CD1c-positive myeloid dendritic cell (primary cell): Measurements from ENCODE around the gene HMGXB4.
"Not testable (repeated sequence)": the region's sequence is repeated elsewhere in the genome, so short reads cannot be mapped to it uniquely, and the experiment has no call there.

ENCODE experiments used
- DNase-seq: peaks from one replicate; pipeline ENCODE4 v3.0.0-alpha.2; 2016; ENCODE audit errors: extremely low spot score

HMGXB4 gene

DNA sequence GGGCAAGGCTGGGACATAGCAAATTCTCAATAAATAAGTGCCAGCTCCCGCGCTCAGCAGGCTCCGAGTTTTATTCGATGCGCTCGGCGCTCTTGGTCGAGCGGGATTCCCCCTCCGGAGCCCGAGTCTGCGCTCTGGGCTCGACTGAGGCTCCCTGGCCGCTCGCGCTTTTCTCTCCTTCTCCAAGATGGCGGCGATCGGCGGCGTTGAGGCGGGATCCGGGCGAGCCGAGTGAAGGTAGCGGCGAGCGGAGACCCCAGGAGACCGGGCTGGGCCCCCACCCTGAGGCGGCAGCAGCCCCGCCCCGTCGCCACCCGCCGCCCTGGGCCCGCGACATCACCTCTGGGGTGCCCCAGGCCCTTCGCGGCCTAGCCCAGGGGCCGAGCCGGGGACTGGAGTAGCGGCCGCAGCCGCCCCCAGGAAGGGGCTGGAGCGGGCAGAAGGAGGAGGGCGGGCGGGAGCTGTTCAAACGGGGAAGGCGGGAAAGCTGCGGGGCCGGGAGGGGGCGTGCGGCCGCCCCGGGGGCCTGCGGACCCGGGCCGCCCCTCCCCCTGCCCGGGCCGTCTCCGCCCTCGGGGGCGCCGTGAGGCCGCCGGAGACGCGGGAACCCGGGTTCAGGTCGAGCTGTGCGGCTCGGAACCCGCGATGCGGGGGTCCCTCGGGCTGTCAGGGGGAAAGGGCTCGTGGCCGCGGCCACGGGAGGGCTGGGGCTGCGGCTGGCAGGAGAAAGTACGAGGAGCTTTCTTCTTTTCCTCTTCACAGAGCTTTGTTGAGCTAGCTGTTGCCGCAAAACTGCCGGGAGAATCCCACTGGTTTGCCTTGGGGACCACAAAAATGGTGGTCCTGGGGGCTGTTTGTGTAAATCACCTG, at the start of gene HMGXB4:
TSS of gene HMGXB4 (plus strand) at position 173 of the 870 bp plus-strand sequence. CDS start 4,898 bp downstream, outside the sequence.
- peak; percentile 93 for DNase-seq

GRCh38 chr22:35208003-35208402, 49.3 kb upstream of the HMGXB4 start:
- DNase-seq, result no peak

DNA sequence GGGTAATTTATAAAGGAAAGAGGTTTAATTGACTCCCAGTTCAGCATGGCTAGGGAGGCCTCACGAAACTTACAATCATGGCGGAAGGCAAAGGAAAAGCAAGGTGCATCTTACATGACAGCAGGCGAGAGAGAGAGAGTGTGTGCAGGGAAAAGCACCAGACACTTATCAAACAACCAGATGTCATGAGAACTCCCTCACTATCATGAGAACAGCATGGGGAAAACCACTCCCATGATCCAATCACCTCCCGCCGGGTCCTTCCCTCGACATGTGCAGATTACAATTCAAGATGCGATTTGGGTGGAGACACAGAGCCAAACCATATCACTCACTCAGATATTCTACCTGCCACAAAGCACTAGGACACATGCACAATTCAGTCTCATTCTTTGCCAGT, 48.1 kb upstream of the HMGXB4 start:
- no peak for DNase-seq

DNA sequence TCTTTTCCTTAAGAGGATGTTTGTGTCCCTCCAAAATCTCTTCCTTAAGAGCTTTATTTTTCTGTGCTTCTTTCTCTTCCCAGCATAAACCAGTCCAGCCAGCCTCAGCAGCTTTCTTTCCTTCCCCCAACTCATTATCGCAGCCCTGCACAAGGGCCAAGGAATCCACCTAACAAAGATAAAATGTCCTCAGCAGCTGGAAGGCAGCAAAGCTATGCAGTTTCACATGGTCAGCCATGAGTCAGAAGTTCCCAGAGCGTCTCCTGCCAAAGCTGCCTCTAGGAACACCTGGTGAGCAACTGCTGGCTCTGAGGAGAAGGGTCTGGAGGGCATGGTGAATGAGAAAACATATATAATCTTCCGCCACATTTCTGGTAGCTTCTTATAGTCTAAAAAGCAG, 45.3 kb upstream of the HMGXB4 start:
- no peak for DNase-seq

DNA sequence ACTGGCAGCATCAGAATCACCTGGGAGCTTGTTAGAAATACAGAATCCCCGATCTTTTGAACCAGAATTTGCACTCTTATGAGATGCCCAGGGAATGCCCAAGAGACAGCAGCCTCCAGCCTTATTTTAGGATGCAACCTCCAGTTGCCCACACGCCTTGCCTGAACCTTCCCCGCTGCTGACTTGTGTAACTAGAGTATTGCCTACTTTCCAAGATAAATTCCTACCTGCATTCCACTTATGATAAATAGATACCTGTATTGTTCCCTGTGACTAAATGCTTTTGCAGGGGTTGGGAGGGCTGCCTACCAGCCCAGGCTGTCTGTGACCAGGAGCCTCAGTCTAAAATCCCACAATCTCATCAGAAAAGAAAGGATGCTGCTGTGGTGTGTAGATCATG, 44.3 kb upstream of the HMGXB4 start:
- DNase-seq, result no peak

DNA sequence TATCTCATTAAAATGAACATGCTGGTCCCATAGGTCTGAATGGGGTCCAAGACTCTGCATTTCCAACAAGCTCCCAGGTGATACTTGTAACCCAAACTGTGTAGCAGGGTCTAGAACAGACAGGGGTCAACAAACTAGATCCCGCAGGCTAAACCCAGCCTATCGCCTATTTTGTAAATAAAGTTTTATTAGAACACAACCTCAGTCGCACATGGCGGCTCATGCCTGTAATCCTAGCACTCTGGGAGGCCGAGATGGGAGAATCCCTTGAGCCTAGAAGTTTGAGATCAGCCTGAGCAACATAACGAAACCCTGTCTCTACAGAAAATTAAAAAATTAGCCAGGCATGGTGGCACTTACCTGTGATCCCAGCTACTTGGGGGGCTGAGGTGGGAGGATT, 42.3 kb upstream of the HMGXB4 start:
- no peak for DNase-seq

DNA sequence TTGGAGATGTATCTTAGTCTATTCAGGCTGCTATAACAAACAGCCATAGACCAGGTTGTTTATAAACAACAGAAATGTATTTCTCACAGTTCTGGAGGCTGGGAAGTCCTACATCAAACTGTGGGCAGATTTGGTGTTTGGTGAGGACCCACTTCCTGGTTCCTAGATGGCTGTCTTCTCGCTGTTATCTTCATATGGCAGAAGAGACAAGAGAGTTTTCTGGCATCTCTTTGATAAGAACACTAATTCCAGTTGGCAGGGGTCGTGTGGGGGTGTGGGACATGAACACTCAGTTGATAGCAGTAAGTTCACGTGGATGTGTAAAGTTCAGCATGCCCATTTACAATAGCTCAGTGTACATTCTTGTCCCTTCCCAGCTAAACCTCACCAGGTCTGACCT, 41.3 kb upstream of the HMGXB4 start:
- no peak for DNase-seq

GRCh38 chr22:35217527-35217926, 39.8 kb upstream of the HMGXB4 start:
- DNase-seq, result no peak

GRCh38 chr22:35218079-35218478, 39.2 kb upstream of the HMGXB4 start:
- no peak for DNase-seq

DNA sequence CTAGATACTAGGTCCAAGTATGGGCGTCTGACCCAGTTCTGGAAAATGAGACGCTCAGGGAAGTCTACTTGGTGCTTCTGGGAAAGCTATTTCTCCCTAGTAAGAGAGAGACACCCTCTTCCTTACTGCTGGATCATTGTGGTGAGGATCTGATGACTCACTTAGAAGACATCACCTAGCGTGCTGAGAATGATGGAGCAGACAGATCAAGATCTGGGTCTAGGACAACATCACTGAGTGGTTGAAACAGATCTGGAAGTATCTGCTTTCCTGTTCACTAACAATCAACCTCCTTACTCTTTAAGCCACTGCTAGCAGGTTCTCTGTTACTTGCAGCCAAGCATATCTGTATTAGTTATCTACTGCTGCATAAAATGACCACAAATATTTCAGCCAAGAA, 38.3 kb upstream of the HMGXB4 start:
- DNase-seq, result no peak

DNA sequence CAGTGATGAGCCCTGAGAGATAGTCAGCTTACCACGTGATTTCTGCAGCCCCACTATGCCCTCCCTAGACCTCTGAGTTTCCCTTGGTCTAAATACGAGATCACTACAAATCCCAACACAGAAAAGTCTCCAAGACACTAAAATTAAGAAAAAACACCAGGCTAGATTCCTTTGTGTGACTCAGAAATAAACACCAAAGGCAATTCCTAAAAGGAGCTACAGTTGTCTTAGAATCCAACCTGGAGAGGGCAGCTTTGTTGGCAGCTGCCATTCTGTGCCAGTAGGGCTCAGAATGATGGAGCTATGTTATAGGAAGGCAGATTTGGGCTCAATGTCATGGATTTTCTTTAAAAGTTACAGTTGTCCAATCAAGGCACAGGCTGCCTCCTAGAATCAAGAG, 37.1 kb upstream of the HMGXB4 start:
- no peak for DNase-seq

DNA sequence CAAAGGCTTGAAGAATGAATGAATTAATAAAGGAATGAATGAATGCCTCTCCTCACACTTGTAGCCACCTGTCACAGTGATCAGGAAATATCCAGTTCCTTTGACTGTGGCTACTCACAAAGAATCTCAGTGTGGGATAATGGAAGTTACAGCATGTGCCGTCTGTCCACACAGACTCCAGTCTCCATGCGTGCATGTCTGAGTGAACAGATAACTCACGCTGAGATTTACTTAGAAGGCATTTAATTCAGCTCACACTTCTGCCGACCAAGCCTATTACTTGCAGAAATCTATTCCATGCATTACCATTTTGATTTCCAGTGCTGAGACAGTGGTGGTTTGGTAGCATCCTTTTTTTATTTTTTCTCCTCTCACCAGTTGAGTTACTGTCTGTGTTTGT, 32.3 kb upstream of the HMGXB4 start:
- DNase-seq, result no peak

- no peak for DNase-seq
Observed at GRCh38 chr22:35226958-35227647, 30.2 kb upstream of the HMGXB4 start.

DNA sequence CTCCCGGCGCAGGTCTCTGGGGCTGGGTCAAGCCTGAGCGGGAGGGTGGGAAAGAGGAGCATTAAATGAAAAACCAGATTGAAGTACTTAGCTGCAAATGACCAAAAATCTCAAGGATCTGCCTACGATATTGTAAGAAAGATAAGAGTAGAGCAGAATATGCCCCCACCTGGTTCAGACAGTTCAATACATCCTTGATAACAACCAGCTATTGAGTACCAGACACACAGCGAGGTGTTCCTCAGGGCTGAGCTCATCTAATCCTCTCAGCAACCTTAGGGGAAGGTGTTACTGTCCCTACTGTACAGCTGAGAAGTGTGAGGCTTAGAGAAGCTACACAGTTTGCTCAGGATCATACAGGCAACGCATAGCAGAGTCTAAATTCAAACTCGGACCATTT, 27.4 kb upstream of the HMGXB4 start:
- DNase-seq, result no peak

DNA sequence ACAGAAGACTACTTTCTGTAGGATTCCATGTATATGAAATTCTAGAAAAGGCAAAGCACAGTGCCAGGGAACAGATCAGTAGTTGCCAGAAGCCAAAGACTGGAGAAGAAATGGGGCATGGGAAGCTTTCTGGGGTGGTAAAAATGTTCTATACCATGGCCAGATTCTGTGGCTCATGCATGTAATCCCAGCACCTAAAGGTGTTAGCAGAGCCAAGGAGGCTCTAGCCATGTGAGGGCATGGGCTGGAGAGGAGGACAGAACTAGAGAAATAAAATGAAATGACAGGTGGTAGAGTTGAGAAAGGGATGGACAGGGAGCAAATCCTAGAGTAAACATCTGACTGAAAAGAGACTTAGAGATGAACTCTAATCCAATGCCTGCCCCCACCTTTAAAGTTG, 26.9 kb upstream of the HMGXB4 start:
- no peak for DNase-seq

- DNase-seq, result no peak
Observed at GRCh38 chr22:35230839-35231584, 26.3 kb upstream of the HMGXB4 start.

DNA sequence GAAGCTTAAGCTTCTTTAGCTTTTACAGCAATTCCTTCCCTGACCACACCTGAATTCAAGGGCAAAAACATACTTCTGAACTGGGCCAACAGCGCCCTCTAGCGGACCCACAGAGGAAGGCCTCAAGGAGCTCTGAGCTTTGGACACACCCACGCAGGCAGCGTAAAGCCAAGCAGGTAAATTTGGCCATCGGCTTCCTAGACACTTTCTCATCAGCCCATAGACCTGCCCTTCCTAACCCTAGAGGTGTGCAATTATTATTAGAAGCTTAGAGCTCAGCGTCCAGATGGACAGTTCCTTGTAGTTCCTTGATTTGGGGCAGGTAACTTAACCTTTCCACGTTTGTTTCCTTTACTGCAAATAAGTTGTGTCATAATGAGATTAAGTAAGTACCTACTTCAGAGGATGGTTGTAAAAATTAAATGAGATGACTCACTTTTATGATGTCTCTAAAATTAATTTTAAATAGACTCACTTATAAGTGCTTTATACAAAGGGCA, 25.7 kb upstream of the HMGXB4 start:
- peak; percentile 74 for DNase-seq

GRCh38 chr22:35238749-35239148, 18.5 kb upstream of the HMGXB4 start:
- DNase-seq, result not testable (repeated sequence)

GRCh38 chr22:35244507-35244906, 12.8 kb upstream of the HMGXB4 start:
- DNase-seq, result not testable (repeated sequence)

- DNase-seq, result no peak
Observed at GRCh38 chr22:35250156-35250555, 7.1 kb upstream of the HMGXB4 start.

GRCh38 chr22:35253946-35254345, 3.3 kb upstream of the HMGXB4 start:
- no peak for DNase-seq

- DNase-seq, result no peak
Observed at GRCh38 chr22:35257002-35257320, 332 bp upstream of the HMGXB4 start.
